ENCODE measurements around the gene ATF7IP2.

DNA sequence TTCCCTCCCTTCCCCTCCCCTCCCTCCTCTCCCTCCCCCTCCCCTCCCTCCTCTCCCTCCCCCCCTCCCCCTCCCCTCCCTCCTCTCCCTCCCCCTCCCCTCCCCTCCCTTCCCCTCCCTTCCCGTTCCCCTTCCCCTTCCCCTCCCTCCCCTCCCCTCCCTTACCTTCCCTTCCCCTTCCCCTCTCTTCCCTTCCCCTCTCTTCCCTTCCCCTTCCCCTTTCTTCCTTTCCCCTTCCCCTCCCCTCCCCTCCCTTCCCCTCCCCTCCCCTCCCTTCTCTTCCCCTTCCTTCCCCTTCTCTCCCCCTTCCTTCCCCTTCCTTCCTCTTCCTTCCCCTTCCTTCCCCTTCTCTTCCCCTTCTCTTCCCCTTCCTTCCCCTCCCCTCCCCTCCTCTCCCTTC, 133.4 kb downstream of the ATF7IP2 start:
- TF ChIP-seq SP1 (IDR thresholded peaks at IDR 0.05; ENCODE audit: low read depth), result no peak
- TF ChIP-seq, protein P1, sequence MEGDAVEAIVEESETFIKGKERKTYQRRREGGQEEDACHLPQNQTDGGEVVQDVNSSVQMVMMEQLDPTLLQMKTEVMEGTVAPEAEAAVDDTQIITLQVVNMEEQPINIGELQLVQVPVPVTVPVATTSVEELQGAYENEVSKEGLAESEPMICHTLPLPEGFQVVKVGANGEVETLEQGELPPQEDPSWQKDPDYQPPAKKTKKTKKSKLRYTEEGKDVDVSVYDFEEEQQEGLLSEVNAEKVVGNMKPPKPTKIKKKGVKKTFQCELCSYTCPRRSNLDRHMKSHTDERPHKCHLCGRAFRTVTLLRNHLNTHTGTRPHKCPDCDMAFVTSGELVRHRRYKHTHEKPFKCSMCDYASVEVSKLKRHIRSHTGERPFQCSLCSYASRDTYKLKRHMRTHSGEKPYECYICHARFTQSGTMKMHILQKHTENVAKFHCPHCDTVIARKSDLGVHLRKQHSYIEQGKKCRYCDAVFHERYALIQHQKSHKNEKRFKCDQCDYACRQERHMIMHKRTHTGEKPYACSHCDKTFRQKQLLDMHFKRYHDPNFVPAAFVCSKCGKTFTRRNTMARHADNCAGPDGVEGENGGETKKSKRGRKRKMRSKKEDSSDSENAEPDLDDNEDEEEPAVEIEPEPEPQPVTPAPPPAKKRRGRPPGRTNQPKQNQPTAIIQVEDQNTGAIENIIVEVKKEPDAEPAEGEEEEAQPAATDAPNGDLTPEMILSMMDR (IDR thresholded peaks at IDR 0.05 in 2 of 3, conservative IDR thresholded peaks at IDR 0.05 in 1 of 3; ENCODE audit: borderline replicate concordance in 1 of 3, insufficient read depth in 1 of 3, low read depth in 2 of 3, low read length in 2 of 3), result no peak
